HG03432 (cell line): Measurements from ENCODE around the gene RCE1.
"Not testable (repeated sequence)": the region's sequence is repeated elsewhere in the genome, so short reads cannot be mapped to it uniquely, and the experiment has no call there.

Experiments used
- ATAC-seq: cut with Tn5 transposase; IDR thresholded peaks from one replicate; pipeline ENCODE4 v1.9.1; 2021; ENCODE audit warnings: mild to moderate bottlenecking, moderate library complexity; ENCODE audit not compliant: unreplicated experiment

RCE1 gene, protein sequence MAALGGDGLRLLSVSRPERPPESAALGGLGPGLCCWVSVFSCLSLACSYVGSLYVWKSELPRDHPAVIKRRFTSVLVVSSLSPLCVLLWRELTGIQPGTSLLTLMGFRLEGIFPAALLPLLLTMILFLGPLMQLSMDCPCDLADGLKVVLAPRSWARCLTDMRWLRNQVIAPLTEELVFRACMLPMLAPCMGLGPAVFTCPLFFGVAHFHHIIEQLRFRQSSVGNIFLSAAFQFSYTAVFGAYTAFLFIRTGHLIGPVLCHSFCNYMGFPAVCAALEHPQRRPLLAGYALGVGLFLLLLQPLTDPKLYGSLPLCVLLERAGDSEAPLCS

DNA sequence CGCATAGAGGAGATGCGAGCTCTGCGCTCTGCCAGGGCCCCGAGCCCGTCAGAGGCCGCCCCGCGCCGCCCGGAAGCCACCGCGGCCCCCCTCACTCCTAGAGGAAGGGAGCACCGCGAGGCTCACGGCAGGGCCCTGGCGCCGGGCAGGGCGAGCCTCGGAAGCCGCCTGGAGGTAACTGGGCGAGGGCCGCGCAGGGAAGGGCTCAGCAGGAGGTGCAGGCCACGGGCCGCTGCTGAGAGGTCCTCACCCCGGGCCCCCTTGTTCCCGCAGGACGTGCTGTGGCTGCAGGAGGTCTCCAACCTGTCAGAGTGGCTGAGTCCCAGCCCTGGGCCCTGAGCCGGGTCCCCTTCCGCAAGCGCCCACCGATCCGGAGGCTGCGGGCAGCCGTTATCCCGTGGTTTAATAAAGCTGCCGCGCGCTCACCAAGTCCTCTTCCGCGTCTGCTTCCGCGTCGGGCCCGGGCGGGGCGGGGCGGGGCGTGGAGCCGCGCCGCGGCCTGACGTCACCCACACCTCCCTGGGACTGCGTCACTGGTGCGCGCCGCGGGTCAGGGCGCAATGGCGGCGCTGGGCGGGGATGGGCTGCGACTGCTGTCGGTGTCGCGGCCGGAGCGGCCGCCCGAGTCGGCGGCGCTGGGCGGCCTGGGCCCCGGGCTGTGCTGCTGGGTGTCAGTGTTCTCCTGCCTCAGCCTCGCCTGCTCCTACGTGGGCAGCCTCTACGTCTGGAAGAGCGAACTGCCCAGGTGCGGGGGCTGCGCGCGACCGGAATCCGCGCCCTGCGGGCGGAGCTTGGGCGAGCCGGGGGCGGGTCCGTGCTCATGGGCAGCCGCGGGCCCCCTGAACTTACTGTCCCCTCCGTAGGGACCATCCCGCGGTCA is at the start of gene RCE1:
TSS of gene RCE1 (plus strand) at position 546 of the 880 bp plus-strand sequence. CDS start at position 561, 15 bp downstream.
- peak; percentile 80 for ATAC-seq

DNA sequence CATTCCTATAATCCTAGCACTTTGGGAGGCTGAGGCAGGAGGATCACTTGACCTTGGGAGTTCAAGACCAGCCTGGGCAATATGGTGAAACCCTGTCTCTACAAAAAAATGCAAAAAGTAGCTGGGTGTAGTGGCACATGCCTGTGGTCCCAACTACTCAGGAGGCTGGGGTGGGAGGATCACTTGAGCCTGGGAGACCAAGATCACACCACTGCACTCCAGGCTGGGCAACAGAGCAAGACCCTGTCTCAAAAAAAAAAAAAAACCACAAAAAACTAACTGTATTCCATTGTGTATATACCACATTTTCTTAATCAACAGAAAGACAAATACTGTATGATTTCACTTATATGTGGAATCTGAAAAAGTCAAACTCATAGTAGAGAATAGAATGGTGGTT is 43.4 kb upstream of the RCE1 start:
- ATAC-seq, result not testable (repeated sequence)

DNA sequence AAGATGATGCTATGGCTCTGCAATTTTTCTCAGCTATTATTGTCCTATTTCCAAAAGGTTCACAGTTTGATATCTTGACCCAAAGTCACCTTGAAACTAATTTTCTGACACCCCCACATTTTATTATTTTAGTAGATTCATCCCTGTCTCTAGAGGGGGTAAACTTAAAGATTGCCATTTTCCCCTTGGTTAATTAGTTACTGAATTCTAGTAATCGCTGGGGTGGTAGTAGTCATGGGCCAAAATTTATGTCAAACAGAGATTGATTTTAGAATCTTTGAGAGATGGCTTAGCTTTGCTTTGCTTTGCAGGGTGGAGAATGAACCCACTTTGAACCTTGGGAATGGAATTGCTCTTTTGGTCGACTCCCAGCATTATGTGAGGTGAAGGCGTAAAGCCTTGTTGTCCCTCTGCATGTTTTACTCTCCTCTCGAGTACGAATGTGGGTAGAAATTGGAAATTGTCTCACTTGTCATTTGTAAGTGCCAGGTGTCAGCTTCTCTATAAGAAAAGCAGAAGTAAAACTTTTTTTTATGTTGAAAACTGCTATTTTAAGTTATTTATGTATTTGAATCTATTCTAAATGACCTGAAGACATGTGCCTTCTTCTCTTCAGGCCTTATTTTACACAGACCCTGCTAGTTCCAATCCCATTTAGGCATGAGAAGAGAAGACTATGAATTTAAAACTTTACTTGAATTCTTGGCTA is 42.4 kb upstream of the RCE1 start:
- ATAC-seq, result peak; percentile 62

DNA sequence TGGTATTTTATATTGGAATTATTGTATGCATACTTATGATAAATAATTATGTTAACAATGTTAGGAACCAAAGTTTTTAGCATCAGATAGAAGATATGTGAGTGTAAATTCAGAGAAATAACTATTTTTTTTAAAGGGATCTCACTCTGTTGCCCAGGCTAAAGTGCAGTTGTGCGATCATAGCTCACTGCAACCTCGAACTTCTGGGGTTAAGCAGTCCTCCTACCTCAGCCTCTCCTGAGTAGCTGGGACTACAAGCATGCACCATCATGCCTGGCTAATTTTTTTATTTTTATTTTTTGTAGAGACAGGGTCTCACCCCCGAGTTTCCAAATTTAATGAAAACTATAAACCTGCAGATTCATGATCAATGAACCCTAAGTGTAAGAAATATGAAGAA is 33.6 kb upstream of the RCE1 start:
- ATAC-seq, result no peak

DNA sequence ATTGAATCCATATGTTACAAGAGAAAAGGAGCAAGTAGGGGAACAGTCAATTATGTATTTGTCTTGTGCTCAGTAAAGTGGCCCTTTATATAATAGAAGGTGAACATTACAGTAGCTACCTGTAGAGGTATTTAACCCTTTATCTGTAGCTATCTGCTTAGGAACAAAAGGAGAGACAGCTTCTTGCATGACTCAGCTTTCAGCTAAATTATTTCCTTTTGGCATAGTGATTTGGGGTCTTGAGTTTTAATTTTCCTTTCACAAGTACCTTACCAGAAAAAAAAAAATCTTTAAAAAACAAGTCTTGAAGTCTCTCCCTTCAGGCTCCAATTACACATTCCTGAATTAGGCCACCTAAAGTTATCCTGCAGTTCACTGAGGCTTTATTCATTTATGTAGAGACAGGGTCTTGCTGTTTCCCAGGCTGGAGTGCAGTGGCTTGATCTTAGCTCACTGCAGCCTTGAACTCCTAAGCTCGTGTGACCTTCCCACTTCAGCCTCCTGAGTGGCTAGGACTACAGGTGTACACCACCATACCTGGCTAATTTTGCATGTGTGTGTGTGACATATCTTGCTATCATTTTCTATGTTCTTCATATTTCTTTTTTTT is 32.6 kb upstream of the RCE1 start:
- no peak for ATAC-seq

DNA sequence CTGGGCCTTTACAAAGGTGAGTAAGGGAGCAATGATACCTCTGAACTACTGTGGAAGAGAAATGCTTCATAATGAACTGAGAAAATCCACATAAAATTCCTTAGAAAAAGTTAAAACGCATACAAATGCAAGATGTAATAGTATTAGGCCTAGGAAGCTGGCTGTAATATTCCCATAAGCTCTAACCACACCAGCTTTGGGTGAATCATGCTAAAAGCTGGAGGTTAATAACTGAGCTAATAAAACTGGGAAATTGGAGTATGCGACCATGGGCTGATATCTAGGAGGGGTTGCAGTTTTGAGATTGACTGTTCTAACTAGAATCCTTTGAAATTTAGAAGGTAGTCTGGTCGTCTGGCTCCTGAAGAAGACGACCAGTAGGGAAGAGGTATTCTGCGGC is 28.6 kb upstream of the RCE1 start:
- ATAC-seq, result no peak

DNA sequence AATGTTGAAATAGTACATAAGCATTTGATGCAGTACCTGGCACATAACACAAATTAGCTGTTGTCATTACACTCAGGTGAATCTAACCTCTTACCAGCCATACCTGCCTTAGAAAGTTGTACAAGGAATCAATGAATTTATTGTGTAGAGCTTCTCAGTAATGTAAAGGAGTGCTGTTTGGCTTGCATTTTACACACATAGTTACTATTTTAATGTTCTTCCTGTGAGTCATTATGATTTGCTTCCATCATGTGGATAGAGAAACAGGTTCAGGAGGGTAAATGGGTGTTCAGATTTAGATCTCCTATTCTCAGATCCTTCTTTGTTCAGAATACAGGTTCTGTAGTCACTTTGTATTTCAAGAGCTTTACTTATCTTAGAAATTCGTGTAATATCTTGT is 27.6 kb upstream of the RCE1 start:
- ATAC-seq, result no peak

DNA sequence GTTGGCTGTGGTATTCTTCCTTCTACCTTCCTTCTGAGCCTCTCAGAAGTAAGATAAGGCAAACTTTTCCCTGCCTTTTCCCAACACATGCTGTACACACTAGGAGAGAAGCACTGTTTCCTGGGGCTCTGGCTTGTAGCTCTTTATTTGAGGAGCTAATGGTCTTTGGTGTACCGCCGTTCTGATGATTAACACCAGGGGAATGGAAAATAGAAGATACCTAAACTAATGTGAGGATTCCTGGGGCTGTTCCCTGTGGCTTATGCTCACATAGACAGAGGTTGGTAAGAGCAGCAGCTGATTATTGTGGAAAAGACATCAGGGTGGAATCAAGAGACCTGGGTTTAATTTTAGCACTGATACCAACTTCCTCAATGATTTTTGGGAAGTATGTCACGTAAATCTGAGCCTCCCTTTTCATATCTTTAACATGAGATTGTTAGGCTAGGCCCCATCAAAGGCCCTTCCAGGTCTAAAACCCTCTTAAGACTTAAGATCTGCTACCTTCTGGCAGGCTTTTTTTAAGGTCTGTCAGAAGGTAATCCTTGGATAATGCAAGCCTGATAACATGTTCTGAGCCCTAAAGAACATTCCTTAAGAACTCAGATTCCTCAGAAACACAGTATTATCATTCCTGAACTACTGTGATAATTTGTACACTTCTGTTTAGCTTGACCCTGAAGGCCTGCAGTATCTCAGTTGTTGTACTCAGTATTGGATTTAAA is 24.8 kb upstream of the RCE1 start:
- ATAC-seq, result no peak

DNA sequence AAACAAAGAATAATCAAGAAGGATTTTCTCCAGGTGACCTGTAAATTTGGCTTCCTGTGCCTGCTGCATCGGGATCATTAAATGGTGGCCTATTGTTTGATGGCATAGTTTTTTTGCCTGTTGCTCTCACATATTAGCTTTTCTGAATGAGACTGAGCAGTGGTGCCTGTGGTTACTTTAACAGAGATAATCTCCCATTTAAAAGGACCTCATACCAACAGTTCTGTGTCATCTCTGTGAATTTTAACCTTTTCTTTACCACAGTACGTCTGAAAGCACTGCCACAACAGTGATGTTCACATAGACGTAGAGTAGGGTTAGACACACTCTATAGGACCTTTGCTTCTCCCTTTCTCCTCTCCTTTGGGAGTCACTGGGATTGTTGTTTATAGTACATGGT is 22.9 kb upstream of the RCE1 start:
- ATAC-seq, result no peak

DNA sequence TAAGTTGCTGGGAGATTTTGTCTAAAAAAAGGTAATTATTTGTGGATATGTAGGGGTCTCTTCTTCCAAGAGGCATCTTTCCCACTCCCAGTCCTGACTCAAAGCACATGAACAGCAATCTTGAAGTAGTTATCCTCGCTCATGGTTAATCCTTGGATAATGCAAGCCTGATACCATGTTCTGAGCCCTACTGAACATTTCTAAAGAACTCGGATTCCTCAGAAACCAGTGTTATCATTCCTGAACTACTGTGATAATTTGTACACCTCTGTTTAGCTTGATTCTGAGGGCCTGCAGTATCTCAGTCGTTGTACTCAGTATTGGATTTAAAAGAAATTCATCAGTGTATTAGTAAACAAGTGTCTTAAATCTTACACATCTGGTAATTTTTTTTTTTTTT is 22.3 kb upstream of the RCE1 start:
- ATAC-seq, result no peak

DNA sequence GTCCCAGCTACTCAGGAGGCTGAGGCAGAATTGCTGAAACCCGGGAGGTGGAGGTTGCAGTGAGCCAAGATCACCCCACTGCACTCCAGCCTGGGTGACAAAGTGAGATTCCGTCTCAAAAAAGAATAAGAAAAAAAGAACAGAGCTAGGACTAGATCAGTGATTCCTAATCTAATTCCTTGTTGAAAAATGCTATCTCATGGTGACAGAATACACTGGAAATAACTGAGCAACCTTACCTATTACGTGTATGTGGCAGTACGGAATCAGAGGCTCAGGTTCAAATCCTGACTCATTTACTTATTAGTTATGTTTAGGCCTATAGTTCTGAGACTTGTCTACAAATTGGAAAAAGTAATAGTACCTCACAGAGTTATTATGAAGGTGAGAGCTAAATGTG is 19.5 kb upstream of the RCE1 start:
- ATAC-seq, result no peak

DNA sequence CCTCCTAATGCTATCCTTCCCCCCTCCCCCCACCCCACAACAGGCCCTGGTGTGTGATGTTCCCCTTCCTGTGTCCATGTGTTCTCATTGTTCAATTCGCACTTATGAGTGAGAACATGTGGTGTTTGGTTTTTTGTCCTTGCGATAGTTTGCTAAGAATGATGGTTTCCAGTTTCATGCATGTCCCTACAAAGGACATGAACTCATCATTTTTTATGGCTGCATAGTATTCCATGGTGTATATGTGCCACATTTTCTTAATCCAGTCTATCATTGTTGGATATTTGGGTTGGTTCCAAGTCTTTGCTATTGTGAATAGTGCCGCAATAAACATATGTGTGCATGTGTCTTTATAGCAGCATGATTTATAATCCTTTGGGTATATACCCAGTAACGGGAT is 18.7 kb upstream of the RCE1 start:
- ATAC-seq, result not testable (repeated sequence)

DNA sequence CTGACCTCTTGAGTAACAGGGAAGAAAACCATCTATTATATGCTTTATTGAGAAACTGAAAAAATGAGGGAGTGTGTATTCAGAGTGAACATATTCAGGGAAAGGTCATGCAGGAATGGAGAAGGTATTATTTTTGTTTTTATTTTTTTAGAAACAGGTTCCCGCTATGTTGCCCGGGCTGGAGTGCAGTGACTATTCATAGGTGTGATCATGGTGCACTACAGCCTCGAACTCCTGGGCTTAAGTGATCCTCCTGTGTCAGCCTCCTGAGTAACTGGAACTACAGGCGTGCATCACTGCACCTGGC is 8.7 kb upstream of the RCE1 start:
- no peak for ATAC-seq

DNA sequence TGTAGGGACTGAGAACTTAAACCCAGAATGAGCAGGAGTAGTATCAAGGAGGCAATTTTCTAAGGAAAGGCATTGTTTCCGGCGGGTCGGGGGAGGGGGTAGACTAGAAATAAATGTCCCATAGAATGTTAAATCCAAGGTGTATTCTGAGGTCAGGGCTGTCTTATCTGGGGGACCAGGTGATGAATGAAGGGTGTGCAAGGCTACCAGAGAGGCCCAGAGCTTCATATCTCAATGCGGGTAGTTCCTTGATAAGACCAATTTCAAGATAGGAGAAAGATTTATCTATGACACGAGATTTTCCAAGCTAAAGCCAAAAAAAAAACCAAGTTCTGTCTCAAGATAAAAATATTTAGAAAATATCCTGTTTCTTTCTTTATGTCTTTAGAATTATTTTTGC is 8.3 kb upstream of the RCE1 start:
- ATAC-seq, result no peak

DNA sequence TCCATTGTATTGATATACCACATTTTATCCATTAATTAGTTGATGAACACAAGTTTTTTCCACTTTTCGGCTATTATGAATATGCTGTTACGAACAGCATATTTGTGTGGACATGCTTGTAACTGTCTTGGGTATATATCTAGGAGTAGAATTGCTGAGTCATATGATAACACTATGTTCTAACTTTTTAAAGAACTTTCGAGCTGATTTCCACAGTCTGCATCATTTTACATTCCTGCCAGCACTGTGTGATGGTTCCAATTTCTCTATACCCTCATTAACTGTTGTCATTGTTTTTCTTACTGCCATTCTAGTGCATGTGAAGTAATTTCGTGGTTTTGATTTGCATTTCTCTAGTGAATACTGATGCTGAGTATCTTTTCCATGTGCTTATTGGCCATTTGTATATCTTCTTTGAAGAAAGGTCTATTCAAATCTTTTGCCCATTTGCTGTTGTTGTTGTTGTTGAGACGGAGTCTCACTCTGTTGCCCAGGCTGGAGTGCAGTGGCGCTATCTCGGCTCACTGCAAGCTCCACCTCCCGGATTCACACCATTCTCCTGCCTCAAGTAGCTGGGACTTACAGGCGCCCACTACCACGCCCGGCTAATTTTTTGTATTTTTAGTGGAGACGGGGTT is 7.4 kb upstream of the RCE1 start:
- ATAC-seq, result no peak

DNA sequence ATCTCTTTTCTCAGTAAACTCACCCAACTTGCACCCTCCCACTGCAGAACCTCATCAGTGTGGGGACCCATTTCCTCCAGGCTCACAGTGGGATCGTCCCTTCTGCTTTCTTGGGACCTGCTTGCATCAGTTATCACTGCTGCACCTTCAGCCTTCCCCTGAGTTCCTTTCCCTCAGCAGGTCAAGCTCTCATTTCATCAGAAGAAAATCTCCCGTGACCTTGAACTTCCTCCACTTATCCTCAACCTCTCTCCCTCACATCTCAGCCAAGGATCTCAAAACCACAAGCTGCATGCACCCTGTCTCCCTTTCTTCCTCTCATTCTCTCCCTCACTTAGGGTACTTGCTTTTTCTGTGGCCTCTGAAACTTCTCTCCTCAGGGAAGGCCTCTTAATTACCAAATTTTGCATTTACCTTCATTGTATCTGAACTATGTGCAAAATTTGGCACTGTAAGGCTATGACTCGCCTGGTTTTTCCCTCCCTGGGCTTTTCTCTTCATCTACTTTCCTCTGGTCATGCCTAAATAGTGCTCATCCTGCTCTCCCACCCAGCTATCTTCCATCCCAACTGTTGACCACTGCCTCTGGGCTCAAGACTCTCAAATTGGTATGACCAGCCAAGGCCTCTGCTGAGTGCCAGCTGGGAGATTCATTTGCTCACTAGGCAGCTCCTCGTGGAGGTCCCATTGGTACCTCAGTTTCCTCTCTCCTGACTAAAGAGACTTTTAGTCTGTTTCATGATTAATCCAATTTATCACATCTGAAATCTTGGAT is 2.7 kb upstream of the RCE1 start:
- ATAC-seq, result no peak

DNA sequence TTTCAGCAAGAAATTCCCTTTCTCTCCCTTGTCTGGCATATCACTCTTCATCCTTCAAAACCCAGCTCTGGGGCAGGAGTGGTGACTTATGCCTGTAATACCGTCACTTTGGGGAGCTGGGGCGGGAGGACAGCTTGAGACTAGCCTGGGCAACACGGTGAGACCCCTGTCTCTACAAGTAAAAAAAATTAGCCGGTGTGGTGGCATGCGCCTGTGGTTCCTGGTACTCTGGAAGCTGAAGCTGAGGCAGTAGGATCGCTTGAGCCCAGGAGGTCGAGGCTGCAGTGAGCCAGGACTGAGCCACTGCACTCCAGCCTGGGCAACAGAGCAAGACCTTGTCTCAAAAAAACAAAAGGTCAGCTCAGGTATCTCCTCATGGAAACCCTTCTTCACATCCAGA is 1.4 kb upstream of the RCE1 start:
- no peak for ATAC-seq

DNA sequence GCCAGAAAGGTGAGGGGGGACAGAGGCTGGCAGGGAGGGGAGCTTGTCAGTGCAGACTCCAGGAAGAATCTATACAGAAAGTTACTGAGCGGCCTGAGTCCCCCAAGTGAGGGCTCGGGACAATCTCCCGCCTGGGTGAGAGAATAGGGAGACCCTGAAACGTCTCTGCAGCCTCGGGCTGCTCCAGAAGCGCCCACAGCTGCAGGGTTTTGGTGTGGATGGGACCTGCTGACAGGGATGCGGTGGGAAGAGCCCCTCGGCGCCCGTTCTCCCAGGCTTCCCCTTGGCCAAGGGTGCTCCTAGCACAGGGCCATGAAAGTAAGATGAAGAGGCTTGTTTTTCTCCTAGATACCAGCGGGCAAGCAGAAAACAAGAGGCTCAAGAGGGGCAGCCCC is 743 bp upstream of the RCE1 start:
- ATAC-seq, result no peak

DNA sequence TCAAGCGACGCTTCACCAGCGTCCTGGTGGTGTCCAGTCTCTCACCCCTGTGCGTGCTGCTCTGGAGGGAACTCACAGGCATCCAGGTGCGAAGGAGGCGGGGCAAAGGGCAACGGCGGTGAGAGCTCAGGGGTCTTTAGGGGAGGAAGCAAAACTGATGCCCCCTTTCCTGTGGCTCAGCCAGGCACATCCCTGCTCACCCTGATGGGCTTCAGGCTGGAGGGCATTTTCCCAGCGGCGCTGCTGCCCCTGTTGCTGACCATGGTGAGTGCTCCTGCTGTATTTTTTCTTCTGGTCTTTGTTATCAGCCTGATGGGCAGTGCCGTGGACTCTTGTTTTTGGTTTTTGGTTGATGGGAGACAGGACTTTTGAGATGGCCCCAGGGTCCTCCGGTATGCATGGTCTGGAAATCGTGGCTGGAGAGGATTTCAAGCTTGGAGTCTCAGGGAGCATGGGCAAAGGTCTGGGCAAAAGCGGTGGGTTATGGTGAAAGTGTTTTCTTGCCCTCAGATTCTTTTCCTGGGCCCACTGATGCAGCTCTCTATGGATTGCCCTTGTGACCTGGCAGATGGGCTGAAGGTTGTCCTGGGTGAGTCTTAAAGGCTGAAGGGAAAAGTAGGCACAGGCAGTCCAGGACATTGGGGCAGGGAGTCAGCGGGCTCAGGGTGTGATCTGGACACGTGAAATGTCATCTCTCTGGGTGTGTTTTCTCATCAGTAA is 695 bp downstream of the RCE1 start:
- no peak for ATAC-seq
